GM21825 (cell line): ENCODE data around the gene MYCBP.
A peak's percentile ranks its signal among the peaks of the same experiment; 100 is the strongest.

Experiments used
- ATAC-seq: cut with Tn5 transposase; IDR thresholded peaks from one replicate; pipeline ENCODE4 v1.9.1; 2021; ENCODE audit warnings: mild to moderate bottlenecking, moderate library complexity; ENCODE audit not compliant: unreplicated experiment

Gene MYCBP

GRCh38 chr1:38826886-38827285, 46.3 kb downstream of the MYCBP start:
- no peak for ATAC-seq

GRCh38 chr1:38826262-38826661, 46.9 kb downstream of the MYCBP start:
- ATAC-seq = no peak

DNA sequence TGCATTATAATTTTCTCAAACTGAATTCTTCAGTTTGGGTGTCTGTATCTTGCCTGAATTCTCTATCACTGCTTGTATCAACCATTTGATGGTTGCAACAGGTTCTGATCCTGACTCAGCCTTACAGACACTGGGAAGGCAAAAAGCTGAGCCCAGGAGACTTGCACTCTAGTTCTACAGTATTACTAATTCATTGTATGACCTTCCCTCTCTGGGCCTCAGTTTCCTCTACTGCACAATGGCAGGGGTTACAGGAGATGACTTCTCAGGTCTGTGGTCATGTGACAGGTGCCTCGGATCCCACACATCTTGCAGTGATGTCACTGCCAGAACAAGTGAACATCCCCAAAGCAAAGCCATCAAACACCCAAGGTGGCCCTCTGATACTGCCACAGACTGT, 52.3 kb downstream of the MYCBP start:
- no peak for ATAC-seq

DNA sequence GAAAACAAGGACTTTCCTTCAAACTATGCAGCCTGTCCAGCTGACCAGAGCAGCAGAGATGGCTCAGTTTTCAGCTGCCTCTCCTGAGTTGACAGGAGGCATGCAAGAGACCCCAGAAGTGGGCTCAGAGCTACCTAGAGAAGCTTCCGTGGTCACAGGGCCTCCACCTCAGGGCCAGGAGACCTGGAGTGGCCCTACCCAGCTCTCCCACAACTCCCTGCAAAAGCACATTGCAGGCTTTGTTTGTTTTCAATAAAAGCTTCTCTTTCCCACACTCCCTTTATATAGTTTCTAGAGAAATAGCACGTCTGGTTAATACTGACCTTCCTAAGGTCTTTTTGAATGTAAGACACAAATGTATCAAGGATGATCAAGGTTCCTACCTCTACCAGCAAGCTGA, 53.6 kb downstream of the MYCBP start:
- ATAC-seq = no peak

DNA sequence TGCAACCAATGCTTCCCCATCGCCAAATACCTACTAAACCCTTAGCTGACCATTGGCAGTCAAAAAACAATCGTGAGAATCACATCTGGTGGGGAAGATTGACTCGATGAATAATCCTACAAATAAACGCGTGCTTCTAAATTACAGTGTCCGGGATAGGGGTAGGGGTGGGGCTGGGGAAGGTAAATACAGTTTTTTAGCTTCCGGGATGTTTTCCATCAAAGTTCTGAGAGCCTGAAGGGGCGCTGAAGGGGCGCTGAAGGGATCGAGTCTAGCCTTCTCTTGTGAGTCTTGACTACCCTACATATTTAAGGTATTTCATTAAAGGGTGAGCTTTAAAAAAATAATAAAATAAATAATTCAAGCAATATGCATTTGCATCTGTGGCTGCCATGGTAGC, 54.1 kb downstream of the MYCBP start:
- ATAC-seq = no peak

DNA sequence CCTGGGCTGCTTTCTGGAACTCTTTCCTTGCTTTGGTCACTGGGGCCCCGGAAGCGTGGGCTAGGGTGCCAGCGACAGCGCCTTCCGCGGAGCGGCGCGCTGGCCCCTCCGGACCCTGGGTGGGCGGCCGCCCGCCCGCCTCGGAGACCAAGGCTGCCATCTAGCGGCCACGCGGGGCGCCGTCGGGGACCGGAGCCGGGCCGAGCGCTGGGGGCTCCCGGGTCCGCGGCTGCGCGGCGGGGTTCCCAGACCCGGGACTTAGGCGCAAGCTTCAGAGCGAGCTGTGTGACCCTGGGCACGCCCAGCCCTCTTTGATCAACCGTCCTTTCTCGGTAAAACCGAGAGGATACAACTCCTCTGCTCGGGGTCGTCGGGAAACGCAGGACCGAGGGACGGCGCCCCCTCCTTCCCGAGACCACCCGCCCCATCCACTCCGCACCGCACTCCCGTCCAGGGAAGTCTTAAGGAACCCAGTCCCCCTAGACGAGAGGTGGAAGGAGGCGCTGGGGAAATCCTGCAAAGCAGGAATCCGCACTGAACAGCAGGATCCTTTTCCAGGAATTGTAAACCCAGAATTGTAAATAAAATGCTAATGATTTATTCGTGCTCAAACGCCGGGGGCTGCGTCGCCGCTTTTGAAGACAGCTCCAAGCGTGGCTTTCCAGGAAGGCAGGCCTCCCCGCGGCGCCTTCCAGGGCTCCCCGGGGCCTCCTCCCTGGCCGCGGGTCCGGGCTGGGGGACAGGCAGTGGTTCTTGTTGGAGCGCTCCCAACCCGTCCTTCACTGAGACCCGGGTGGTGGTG, 54.8 kb downstream of the MYCBP start:
- ATAC-seq = no peak

DNA sequence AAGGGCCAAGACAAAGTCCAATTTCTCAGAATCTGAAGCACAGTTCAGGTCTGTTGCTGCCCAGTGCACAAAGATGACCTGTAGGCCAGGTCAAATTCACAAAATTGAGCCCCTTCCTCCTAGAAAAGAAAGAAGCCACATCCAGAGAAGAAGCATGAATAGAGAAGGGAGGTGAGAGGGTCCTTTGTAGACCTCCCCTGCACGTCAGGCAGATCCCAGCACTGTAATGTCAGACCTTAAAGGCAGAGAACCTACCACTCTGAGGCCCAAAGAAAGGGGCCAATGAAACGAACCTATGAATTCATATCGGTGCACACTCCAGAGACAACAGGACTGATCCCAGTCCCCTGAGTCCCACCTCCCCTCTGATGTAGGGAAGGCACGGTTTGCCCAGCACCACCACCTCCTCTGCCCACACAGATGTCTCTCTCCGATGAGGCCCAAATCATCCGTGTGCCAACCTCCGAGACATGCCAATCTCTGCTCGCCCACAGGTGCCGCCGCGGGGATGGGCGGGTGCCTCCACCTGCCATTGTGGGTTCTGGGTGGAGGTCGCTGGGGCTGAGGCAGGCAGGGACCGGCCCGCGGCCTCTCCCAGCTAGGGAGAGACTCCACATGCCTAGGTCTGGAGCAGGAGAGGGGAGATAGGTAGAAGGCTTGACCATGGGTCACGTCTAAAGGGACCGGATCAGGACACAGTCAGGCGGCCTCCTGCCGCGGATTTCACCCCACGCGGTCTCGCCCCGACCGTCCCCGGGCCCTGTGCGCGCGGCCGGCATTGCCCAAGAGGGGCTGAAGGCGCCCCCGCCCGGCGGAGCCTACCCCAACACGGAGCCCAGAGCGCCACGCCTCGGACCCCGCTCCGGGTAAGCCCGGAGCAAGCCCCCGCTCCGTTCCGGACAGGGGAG, 55.6 kb downstream of the MYCBP start:
- no peak for ATAC-seq

DNA sequence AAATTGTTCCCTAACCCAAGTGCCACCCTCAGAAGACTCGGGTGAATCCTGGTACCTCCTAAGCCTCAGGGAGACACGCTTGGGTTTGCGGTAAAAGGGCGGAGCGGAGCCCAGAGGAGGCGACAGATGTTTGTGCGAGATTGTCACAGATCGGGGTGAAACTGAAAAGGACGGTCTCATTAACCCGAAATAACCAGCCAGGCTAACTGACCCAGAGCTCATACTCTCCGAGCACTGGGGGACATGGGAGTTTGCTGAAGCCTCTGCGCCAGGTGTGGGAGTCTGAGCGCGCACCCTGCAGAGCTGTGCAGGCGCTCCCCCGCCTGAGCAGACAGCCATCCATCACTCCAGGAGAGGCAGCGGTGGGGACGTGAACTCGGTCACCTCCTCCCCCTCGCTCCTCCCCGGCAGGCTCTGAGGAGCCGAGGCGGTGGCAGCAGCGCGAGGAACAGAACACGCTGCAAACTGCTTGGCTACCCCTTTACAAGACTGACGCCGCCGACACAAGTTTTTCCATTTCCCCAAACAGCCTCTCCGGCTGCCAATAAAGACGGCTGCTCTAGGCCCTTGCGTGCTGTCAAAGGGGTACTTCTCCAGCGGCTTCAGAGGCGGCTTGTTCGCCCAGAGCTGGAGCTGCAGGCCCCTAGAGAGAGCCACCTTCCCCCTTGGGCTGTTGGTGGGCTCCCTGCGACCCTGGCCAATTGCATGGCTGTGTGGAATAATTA, 57.1 kb downstream of the MYCBP start:
- peak; percentile 81 for ATAC-seq

DNA sequence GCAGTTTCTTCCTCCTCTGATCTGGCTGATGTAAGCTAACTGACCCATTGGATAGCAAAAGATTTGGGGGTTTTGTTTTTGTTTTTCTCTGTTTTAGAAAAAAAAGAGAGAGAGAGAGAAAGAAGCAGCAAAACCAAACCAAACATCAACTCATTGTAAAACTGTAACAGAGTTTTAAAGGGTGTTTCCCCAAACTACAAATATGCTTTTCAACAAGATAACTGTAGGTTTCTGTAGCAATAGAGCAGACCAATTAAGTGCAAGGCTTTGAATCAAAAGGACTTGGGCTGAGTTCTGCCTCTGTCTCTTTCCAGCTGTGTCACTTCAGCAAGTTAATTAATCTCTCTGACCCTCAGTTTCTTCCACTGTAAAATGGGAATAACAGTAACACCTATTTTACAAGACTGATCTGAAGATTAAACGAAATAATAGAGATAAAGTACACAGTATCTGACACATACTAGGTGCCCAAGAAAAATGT, 58.1 kb downstream of the MYCBP start:
- no peak for ATAC-seq

GRCh38 chr1:38814444-38814983, 58.6 kb downstream of the MYCBP start:
- ATAC-seq = no peak

- no peak for ATAC-seq
Measured at GRCh38 chr1:38812981-38813380, 60.2 kb downstream of the MYCBP start.
